Hematopoietic multipotent progenitor cell treated with erythropoietin and hydrocortisone succinate and interleukin-3 and kit ligand, for 4 days (in vitro differentiated cells): Measurements from ENCODE around the gene KCP.

Source experiments
- DNase-seq: peaks from one replicate; pipeline ENCODE4 v3.0.0-alpha.2; 2015

KCP gene

GRCh38 chr7:128869944-128870285 is 40.6 kb downstream of the KCP start:
- no peak for DNase-seq

- peak; percentile 82 for DNase-seq
Observed at GRCh38 chr7:128869138-128869943, 41.2 kb downstream of the KCP start.

GRCh38 chr7:128868624-128869137 is 41.8 kb downstream of the KCP start:
- DNase-seq, result no peak

GRCh38 chr7:128867842-128868623 is 42.5 kb downstream of the KCP start:
- DNase-seq, result no peak

GRCh38 chr7:128867241-128867640 is 43.3 kb downstream of the KCP start:
- DNase-seq, result no peak

GRCh38 chr7:128865996-128866877 is 44.3 kb downstream of the KCP start:
- no peak for DNase-seq

GRCh38 chr7:128865303-128865702 is 45.2 kb downstream of the KCP start:
- DNase-seq, result no peak

- DNase-seq, result peak; percentile 91
Observed at GRCh38 chr7:128863433-128863989, 47.0 kb downstream of the KCP start.

GRCh38 chr7:128862571-128863432 is 47.7 kb downstream of the KCP start, which contains the start of gene ATP6V1F:
ATP6V1F (plus strand) TSS chr7:128862856; CDS start chr7:128862905, 49 bp downstream.
- DNase-seq, result peak; percentile 99

GRCh38 chr7:128861957-128862570 is 48.4 kb downstream of the KCP start:
- DNase-seq, result no peak

GRCh38 chr7:128860158-128861073 is 50.1 kb downstream of the KCP start:
- peak; percentile 90 for DNase-seq

GRCh38 chr7:128859232-128860157 is 51.0 kb downstream of the KCP start:
- no peak for DNase-seq

GRCh38 chr7:128858380-128859231 is 51.9 kb downstream of the KCP start:
- DNase-seq, result no peak

GRCh38 chr7:128856001-128856718 is 54.3 kb downstream of the KCP start:
- no peak for DNase-seq

- DNase-seq, result no peak
Observed at GRCh38 chr7:128855559-128855958, 55.0 kb downstream of the KCP start.

- DNase-seq, result no peak
Observed at GRCh38 chr7:128854396-128854795, 56.1 kb downstream of the KCP start.

GRCh38 chr7:128853799-128854198 is 56.7 kb downstream of the KCP start:
- no peak for DNase-seq
